Tibial nerve (tissue), 4 donors: ENCODE measurements around the gene NATD1. TPM values are rescaled to one million over a fixed set of nuclear protein-coding genes. Genes with fewer than 3 reads are reported as not detected.
A peak's percentile ranks its signal among the peaks of the same experiment; 100 is the strongest.

Source experiments
- DNase-seq, 2 donors: peaks; one replicate each; pipeline ENCODE4 v3.0.0-alpha.2; 2019; ENCODE audit warnings: low spot score in 2 of 2
- H3K27ac ChIP-seq, 4 donors: fragments of 200-600 bp; sonication (generic) in 3 of 4; one replicate each; pipeline ENCODE4 v1.5.1; 2017 to 2019; ENCODE audit warnings: mild to moderate bottlenecking in 1 of 4
- H3K27me3 ChIP-seq, 2 donors: fragments of 200-600 bp; sonication (generic) in 1 of 2; one replicate each; pipeline versions ENCODE4 v1.5.1 to v1.6.0; 2017 to 2019
- H3K36me3 ChIP-seq, 3 donors: fragments of 200-600 bp; sonication (generic); one replicate each; pipeline ENCODE4 v1.5.1; 2018 to 2019
- H3K4me1 ChIP-seq, 4 donors: fragments of 200-600 bp; sonication (generic) in 3 of 4; one replicate each; pipeline ENCODE4 v1.5.1; 2017 to 2019
- H3K4me3 ChIP-seq, 4 donors: fragments of 200-600 bp; sonication (generic) in 3 of 4; one replicate each; pipeline ENCODE4 v1.5.1; 2017 to 2019; ENCODE audit warnings: mild to moderate bottlenecking in 1 of 4, moderate library complexity in 1 of 4
- H3K9me3 ChIP-seq, 4 donors: fragments of 200-600 bp; sonication (generic) in 3 of 4; one replicate each; pipeline ENCODE4 v1.5.1; 2017 to 2019
- CTCF ChIP-seq, 5 experiments: fragments of 200-600 bp in 3 of 5; fragments of 450-650 bp in 2 of 5; sonication (generic) in 3 of 5; IDR thresholded peaks; one replicate each; pipeline ENCODE4 v1.5.1; 2016 to 2019; ENCODE audit warnings: antibody characterized with exemption in 5 of 5, mild to moderate bottlenecking in 3 of 5, moderate library complexity in 2 of 5
- EP300 ChIP-seq, 2 donors: sonication (generic); formaldehyde crosslinking; IDR thresholded peaks; one replicate each; pipeline ENCODE4 v1.6.1; 2017; ENCODE audit warnings: antibody characterized with exemption in 2 of 2, mild to moderate bottlenecking in 1 of 2
- POLR2A ChIP-seq, 2 donors: fragments of 450-650 bp; IDR thresholded peaks; one replicate each; pipeline ENCODE4 v1.6.1; 2017; ENCODE audit warnings: antibody characterized with exemption in 2 of 2, mild to moderate bottlenecking in 2 of 2, moderate library complexity in 2 of 2
- WGBS, 2 donors: methylation state at CpG; one replicate each; pipeline ENCODE4 v1.1.5; 2018; 5-methylcytosine and 5-hydroxymethylcytosine counted together
- total RNA-seq, 4 donors: library from RNA; depleted of rRNA; stranded (reverse); fragments of >200 nt; gene quantifications; one replicate each; pipeline ENCODE4 v1.1.0, GENCODE V29; 2016

NATD1 gene
- total RNA-seq, 4 donors from 2014 or later, result 5.7 to 12.0 (median 10.8) TPM

GRCh38 chr17:21282850-21283249 lies 29.6 kb upstream of the NATD1 start:
- peaks cover 0 to 56% (median 27%) of the 10 kb centered on the region in 4 donors for H3K4me1 ChIP-seq
- H3K36me3 ChIP-seq, result no peaks in the 10 kb centered on the region
- H3K27me3 ChIP-seq, result no peaks in the 10 kb centered on the region
- H3K27ac ChIP-seq, result peak overlapping the region in 3 of 4 donors; percentile 26 to 92 (median 85)
- WGBS, 2 donors, result 86 to 87% methylated on average over 5 of the region's 5 CpGs
- TF ChIP-seq POLR2A (IDR thresholded peaks at IDR 0.05) (no peak), CTCF (IDR thresholded peaks at IDR 0.05) (no peak), EP300 (IDR thresholded peaks at IDR 0.05) (no peak)
- H3K9me3 ChIP-seq, result no peaks in the 10 kb centered on the region
- DNase-seq, result no peak
- H3K4me3 ChIP-seq, result no peak overlapping the region

GRCh38 chr17:21282231-21282630 lies 29.0 kb upstream of the NATD1 start:
- Histone ChIP-seq H3K27ac (peak overlapping the region in 2 of 4 donors; percentile 85 to 92), H3K27me3 (no peaks in the 10 kb centered on the region), H3K9me3 (no peaks in the 10 kb centered on the region), H3K36me3 (no peaks in the 10 kb centered on the region), H3K4me1 (peaks cover 0 to 50% (median 22%) of the 10 kb centered on the region in 4 donors), H3K4me3 (no peak overlapping the region)
- WGBS, 2 donors, result 34 to 35% methylated on average over 5 of the region's 5 CpGs
- DNase-seq, result no peak
- no peak for TF ChIP-seq CTCF (IDR thresholded peaks at IDR 0.05)
- TF ChIP-seq POLR2A (IDR thresholded peaks at IDR 0.05), result no peak
- no peak for TF ChIP-seq EP300 (IDR thresholded peaks at IDR 0.05)

GRCh38 chr17:21280081-21280518 lies 26.9 kb upstream of the NATD1 start:
- TF ChIP-seq CTCF (IDR thresholded peaks at IDR 0.05) (peak; percentile 94 to 97 (median 96)), POLR2A (IDR thresholded peaks at IDR 0.05) (no peak)
- no peak overlapping the region for H3K4me3 ChIP-seq
- H3K4me1 ChIP-seq, result peaks cover 0 to 41% (median 15%) of the 10 kb centered on the region in 4 donors
- peak; percentile 77 to 92 for DNase-seq
- H3K27ac ChIP-seq, result no peak overlapping the region
- WGBS, 2 donors, result 24 to 27% methylated on average over 10 of the region's 10 CpGs
- no peaks in the 10 kb centered on the region for H3K27me3 ChIP-seq
- no peaks in the 10 kb centered on the region for H3K9me3 ChIP-seq
- no peaks in the 10 kb centered on the region for H3K36me3 ChIP-seq

- H3K27ac ChIP-seq, result peak overlapping the region in 1 of 4 donors; percentile 1
- 80 to 82% methylated on average over 6 of the region's 6 CpGs for WGBS, 2 donors
- TF ChIP-seq EP300 (IDR thresholded peaks at IDR 0.05), result no peak
- no peak for TF ChIP-seq CTCF (IDR thresholded peaks at IDR 0.05)
- TF ChIP-seq POLR2A (IDR thresholded peaks at IDR 0.05), result no peak
- H3K27me3 ChIP-seq, result no peaks in the 10 kb centered on the region
- no peaks in the 10 kb centered on the region for H3K36me3 ChIP-seq
- DNase-seq, result no peak
- peaks cover 0 to 45% (median 16%) of the 10 kb centered on the region in 4 donors for H3K4me1 ChIP-seq
- H3K4me3 ChIP-seq, result no peak overlapping the region
- H3K9me3 ChIP-seq, result no peaks in the 10 kb centered on the region
These were observed 26.4 kb upstream of the NATD1 start for GRCh38 chr17:21279582-21279981.

- TF ChIP-seq EP300 (IDR thresholded peaks at IDR 0.05), result no peak
- TF ChIP-seq CTCF (IDR thresholded peaks at IDR 0.05), result no peak
- no peak for TF ChIP-seq POLR2A (IDR thresholded peaks at IDR 0.05)
- no peaks in the 10 kb centered on the region for H3K9me3 ChIP-seq
- H3K27me3 ChIP-seq, result no peaks in the 10 kb centered on the region
- 86 to 89% methylated on average over 6 of the region's 6 CpGs for WGBS, 2 donors
- H3K36me3 ChIP-seq, result no peaks in the 10 kb centered on the region
- peaks cover 0 to 45% (median 16%) of the 10 kb centered on the region in 4 donors for H3K4me1 ChIP-seq
- no peak overlapping the region for H3K4me3 ChIP-seq
- H3K27ac ChIP-seq, result peak overlapping the region in 1 of 4 donors; percentile 1
- DNase-seq, result no peak
These were observed 26.0 kb upstream of the NATD1 start for GRCh38 chr17:21279198-21279535.
